Ascending aorta (tissue), 2 donors: ENCODE results near the gene BTN3A1. TPM values are rescaled to one million over a fixed set of nuclear protein-coding genes. Genes with fewer than 3 reads are reported as not detected.

Source experiments
- DNase-seq, 2 donors: peaks; one replicate each; pipeline ENCODE4 v3.0.0-alpha.2; 2019; ENCODE audit warnings: low spot score in 2 of 2
- H3K27ac ChIP-seq, 2 donors: fragments of 200-600 bp; sonication (generic); one replicate each; pipeline ENCODE4 v1.5.1; 2016 to 2017; ENCODE audit warnings: mild to moderate bottlenecking in 1 of 2
- H3K27me3 ChIP-seq: fragments of 200-600 bp; sonication (generic); one replicate; pipeline ENCODE4 v1.5.1; 2017
- H3K36me3 ChIP-seq, 2 donors: fragments of 200-600 bp; sonication (generic); one replicate each; pipeline ENCODE4 v1.5.1; 2016
- H3K4me1 ChIP-seq, 2 donors: fragments of 200-600 bp; sonication (generic); one replicate each; pipeline ENCODE4 v1.5.1; 2016 to 2017; ENCODE audit warnings: mild to moderate bottlenecking in 1 of 2
- H3K4me3 ChIP-seq, 2 donors: fragments of 200-600 bp; sonication (generic); one replicate each; pipeline ENCODE4 v1.5.1; 2016 to 2017; ENCODE audit warnings: mild to moderate bottlenecking in 1 of 2
- H3K9me3 ChIP-seq, 2 donors: fragments of 200-600 bp; sonication (generic); one replicate each; pipeline ENCODE4 v1.5.1; 2016
- intact Hi-C: fragments of 100-400 bp; cut with DNase I; formaldehyde crosslinking; loops from one replicate; pipeline ENCODE4 v1.15.1; 2023
- total RNA-seq: library from RNA; depleted of rRNA; stranded (reverse); fragments of >200 nt; gene quantifications from one replicate; pipeline ENCODE4 v1.1.0, GENCODE V29; 2016
- TF ChIP-seq, protein P1 (sequence below), 3 experiments: fragments of 200-600 bp in 2 of 3; fragments of 450-650 bp in 1 of 3; sonication (generic) in 2 of 3; IDR thresholded peaks; one replicate each; pipeline ENCODE4 v1.5.1; 2016 to 2019; ENCODE audit warnings: antibody characterized with exemption in 3 of 3, mild to moderate bottlenecking in 1 of 3, moderate library complexity in 1 of 3

BTN3A1 gene
- total RNA-seq, 1 donor from 2014 or later = 7.7 TPM

DNA sequence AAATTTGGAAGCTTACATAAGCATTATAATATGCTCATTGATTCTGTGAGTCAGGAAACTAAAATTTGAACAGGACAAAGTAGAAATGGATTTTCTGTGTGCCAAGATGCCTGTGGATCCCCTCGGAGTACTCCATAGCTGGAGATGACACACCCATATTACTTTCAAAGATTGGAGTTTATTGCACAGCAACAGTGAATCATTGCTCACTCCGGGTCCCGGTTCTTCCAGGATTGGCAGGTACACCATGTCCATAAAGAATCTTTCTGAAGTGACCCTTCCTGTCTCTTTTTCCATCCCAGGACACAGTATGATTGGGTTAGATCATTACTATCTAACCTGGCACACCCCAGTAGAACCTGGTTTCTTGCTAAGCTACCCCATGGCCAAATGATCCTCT, 21.8 kb upstream of the BTN3A1 start:
- no peak for DNase-seq
- Histone ChIP-seq H3K4me1 (peaks cover 0 to 2% of the 10 kb centered on the region in 2 donors), H3K27ac (no peak overlapping the region), H3K9me3 (no peaks in the 10 kb centered on the region), H3K4me3 (no peak overlapping the region), H3K36me3 (peaks cover 0 to 4% of the 10 kb centered on the region in 2 donors), H3K27me3 (no peaks in the 10 kb centered on the region)
- TF ChIP-seq, protein P1, sequence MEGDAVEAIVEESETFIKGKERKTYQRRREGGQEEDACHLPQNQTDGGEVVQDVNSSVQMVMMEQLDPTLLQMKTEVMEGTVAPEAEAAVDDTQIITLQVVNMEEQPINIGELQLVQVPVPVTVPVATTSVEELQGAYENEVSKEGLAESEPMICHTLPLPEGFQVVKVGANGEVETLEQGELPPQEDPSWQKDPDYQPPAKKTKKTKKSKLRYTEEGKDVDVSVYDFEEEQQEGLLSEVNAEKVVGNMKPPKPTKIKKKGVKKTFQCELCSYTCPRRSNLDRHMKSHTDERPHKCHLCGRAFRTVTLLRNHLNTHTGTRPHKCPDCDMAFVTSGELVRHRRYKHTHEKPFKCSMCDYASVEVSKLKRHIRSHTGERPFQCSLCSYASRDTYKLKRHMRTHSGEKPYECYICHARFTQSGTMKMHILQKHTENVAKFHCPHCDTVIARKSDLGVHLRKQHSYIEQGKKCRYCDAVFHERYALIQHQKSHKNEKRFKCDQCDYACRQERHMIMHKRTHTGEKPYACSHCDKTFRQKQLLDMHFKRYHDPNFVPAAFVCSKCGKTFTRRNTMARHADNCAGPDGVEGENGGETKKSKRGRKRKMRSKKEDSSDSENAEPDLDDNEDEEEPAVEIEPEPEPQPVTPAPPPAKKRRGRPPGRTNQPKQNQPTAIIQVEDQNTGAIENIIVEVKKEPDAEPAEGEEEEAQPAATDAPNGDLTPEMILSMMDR (IDR thresholded peaks at IDR 0.05) = no peak
- intact Hi-C loops = loop anchor here (5.0 kb wide), 1 partner anchor 142 kb away; no protein-coding TSS in a partner anchor

DNA sequence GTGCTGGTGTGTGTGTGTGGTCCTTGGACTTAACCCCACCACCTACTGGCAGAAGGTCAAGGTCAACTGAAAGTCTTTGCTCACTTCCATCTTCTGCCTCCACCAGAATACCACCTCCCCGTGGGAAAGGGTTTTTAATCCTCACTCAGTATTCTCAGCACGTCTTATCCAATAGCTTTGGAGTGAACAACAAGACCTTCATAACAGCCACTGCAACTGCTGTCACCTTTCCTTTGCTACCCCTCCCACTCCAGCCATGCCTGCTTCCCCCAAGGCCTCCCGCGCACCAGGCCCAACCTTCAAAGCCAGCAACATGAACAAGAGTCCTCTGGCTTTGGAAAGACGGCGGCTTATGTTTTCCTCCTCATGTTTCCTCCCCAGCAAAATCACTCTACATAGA, 20.0 kb upstream of the BTN3A1 start:
- no peaks in the 10 kb centered on the region for H3K9me3 ChIP-seq
- TF ChIP-seq, protein P1 (IDR thresholded peaks at IDR 0.05) = no peak
- intact Hi-C loops = loop anchor here (5.0 kb wide), 1 partner anchor 140 kb away; no protein-coding TSS in a partner anchor
- H3K27ac ChIP-seq = peak overlapping the region in 1 of 2 donors; percentile 67
- peaks cover 0 to 2% of the 10 kb centered on the region in 2 donors for H3K4me1 ChIP-seq
- H3K36me3 ChIP-seq = no peaks in the 10 kb centered on the region
- DNase-seq = no peak
- no peaks in the 10 kb centered on the region for H3K27me3 ChIP-seq
- H3K4me3 ChIP-seq = no peak overlapping the region

DNA sequence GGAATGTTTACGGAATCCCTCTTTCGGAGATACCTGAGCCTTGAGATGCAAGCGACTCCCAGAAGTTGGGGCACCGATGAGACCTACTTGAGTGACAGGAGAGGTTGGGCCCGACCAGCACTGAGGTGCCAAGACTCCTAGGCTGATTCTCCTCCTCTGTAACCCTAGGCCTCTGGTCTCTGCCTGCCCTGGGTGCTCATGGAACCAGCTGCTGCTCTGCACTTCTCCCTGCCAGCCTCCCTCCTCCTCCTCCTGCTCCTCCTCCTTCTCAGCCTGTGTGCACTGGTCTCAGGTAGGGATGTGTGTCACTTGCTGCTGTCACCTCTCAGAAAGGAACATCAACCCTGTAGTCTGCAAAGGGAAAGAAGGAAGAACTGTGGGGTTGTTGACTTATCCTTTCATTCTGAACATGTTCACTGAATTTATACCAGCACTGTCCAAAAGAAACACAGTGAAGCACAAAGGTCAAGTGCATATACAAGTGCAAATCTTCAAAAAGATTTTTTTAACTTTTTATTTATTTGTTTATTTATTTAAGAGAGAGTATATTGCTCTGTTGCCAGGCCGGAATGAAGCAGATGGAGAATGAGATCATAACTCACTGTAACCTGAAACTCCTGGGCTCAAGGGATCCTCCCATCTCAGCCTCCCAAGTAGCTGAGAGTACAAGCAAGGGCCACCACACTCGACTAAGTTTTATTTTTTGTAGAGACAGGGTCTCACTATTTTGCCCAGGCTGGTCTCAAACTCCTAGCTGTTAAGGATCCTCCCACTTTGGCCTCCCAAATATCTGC, 18.3 kb upstream of the BTN3A1 start:
- peak in 1 of 2 donors; percentile 66 for DNase-seq
- Histone ChIP-seq H3K27me3 (no peaks in the 10 kb centered on the region), H3K4me1 (peaks cover 0 to 2% of the 10 kb centered on the region in 2 donors), H3K36me3 (no peaks in the 10 kb centered on the region), H3K27ac (peak overlapping the region; percentile 67 to 68), H3K4me3 (peak overlapping the region; percentile 69 to 76), H3K9me3 (no peaks in the 10 kb centered on the region)
- intact Hi-C loops = loop anchor here (1.0 to 5.0 kb wide), 3 partner anchors 19 to 138 kb away; partner anchors contain the start of genes BTN3A2 and BTN3A3
- TF ChIP-seq, protein P1 (IDR thresholded peaks at IDR 0.05) = no peak

DNA sequence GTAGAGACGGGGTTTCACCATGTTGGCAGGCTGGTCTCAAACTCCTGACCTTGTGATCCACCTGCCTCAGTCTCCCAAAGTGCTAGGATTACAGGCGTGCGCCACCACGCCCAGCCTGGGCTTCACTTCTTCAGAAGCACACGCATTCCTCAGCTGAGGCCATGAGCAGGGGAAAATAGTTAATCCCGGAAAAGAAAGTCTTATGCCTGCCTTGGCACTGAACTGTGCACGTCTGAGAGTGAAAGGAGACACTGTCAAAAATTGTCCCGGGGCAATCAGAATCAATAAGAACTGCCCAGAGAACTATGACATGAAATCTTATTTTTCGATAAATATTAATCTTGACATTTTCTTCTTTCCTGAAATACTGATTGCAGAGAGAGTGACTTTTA, 16.3 kb upstream of the BTN3A1 start:
- intact Hi-C loops = no loop called here
- H3K27ac ChIP-seq = no peak overlapping the region
- H3K4me1 ChIP-seq = peaks cover 0 to 2% of the 10 kb centered on the region in 2 donors
- no peak overlapping the region for H3K4me3 ChIP-seq
- peaks cover 8 to 10% of the 10 kb centered on the region in 2 donors for H3K36me3 ChIP-seq
- H3K27me3 ChIP-seq = no peaks in the 10 kb centered on the region
- DNase-seq = no peak
- no peaks in the 10 kb centered on the region for H3K9me3 ChIP-seq
- TF ChIP-seq, protein P1 (IDR thresholded peaks at IDR 0.05) = no peak

DNA sequence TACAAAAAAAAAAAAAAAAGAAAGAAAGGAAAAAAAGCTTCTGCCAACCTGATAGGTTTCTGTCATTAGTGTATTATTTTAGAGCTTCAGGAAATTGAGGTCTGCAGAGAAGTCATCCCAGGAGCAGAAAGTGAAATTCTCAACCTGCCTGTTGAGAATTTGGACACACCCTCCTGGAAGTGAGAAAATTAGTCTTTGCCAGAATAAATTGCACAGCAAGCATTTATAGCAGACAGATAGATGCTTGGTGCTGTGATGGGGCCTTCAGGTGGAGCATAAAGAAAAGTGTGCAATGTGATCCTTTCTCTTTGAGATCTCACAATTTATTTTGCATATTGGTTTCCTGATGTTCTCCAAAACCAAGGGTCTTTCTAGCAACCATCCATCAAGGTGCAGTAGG, 14.5 kb upstream of the BTN3A1 start:
- no peak for DNase-seq
- Histone ChIP-seq H3K36me3 (peaks cover 15 to 28% of the 10 kb centered on the region in 2 donors), H3K27me3 (no peaks in the 10 kb centered on the region), H3K4me1 (peaks cover 0 to 2% of the 10 kb centered on the region in 2 donors), H3K9me3 (no peaks in the 10 kb centered on the region), H3K27ac (no peak overlapping the region), H3K4me3 (no peak overlapping the region)
- TF ChIP-seq, protein P1 (IDR thresholded peaks at IDR 0.05) = no peak
- intact Hi-C loops = no loop called here
